Progenitor cell of endocrine pancreas (in vitro differentiated cells): ENCODE data around the gene GPN2. TPM values are rescaled to one million over a fixed set of nuclear protein-coding genes. Genes with fewer than 3 reads are reported as not detected.

Experiments used
- DNase-seq: peaks from one replicate; pipeline ENCODE4 v3.0.0; 2021; ENCODE audit warnings: low spot score; ENCODE audit not compliant: unreplicated experiment
- H3K27ac Mint-ChIP-seq: 2 replicates; pipeline ENCODE4 v1.8.0; 2021; ENCODE audit warnings: mild to moderate bottlenecking, moderate library complexity, mixed read lengths
- H3K27me3 Mint-ChIP-seq: 2 replicates; pipeline ENCODE4 v1.8.0; 2021; ENCODE audit warnings: mixed read lengths
- H3K36me3 Mint-ChIP-seq: 2 replicates; pipeline ENCODE4 v1.8.0; 2022; ENCODE audit warnings: mixed read lengths; ENCODE audit not compliant: insufficient read depth
- H3K4me1 Mint-ChIP-seq: 2 replicates; pipeline ENCODE4 v1.8.0; 2021; ENCODE audit warnings: low read depth, mixed read lengths
- H3K4me3 Mint-ChIP-seq: 2 replicates; pipeline ENCODE4 v1.8.0; 2021; ENCODE audit warnings: low read depth, mild to moderate bottlenecking, moderate library complexity, mixed read lengths
- H3K9me3 Mint-ChIP-seq: 2 replicates; pipeline ENCODE4 v1.8.0; 2021; ENCODE audit warnings: low read depth, mixed read lengths
- total RNA-seq: library from RNA; stranded (reverse); gene quantifications from 2 replicates; pipeline ENCODE4 v1.2.1, GENCODE V29; 2021
- TF ChIP-seq, protein P1 (sequence below): fragments of 200-600 bp; sonication (generic); IDR thresholded peaks from one replicate; pipeline ENCODE4 v1.5.0; 2021; ENCODE audit warnings: antibody characterized with exemption, mild to moderate bottlenecking; ENCODE audit not compliant: unreplicated experiment

The GPN2 gene
- total RNA-seq, 1 donor from 2014 or later: 37.4 TPM

DNA sequence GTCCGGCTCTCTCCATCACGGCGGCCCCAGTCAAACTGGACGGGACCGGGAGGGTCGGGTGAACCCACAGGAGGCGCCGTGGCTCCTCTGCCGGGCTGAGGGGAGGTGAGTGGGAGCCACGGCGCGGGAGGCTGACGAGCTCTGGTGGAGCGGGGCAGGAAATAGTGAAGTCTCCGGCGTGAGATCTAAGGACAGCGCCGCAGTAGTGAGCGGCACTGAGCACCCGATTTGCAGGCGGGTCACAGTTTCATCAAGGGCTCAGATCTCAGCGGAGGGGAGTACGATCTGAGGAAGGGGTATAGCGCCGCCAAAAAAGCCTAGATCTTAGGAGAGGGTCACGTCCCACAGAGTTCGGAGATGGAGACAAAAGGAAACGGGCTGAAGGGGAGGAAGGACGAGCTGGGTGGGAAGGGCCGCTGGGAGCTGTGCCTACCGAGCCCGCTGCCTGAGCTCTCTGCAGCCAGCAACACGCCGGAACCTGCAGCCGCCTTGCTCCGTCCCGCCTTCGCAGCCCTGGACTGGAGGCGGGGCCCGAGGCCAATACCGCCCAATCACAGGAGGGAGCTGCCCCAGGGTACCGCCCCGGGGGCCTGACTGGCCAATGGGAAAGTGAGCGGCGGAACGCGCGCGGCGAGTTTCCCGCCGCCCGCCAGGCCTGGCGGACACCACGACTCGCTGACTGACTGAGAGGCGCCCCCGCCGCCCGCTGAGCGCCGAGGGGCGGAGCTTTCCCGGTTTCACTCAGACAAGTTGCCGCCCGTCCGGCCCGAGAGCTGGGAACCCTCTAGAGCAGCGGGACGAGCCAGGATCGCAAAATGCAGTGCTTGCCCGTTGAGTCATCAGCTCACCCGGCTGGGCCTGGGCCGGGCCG, 25.2 kb downstream of the GPN2 start:
- Mint-ChIP-seq H3K4me1 (peaks cover 11% of the 10 kb centered on the region), H3K9me3 (no peaks in the 10 kb centered on the region), H3K4me3 (peak overlapping the region; percentile 83), H3K27ac (peak overlapping the region; percentile 97), H3K27me3 (peaks cover 7% of the 10 kb centered on the region), H3K36me3 (no peaks in the 10 kb centered on the region)
- TF ChIP-seq, protein P1, sequence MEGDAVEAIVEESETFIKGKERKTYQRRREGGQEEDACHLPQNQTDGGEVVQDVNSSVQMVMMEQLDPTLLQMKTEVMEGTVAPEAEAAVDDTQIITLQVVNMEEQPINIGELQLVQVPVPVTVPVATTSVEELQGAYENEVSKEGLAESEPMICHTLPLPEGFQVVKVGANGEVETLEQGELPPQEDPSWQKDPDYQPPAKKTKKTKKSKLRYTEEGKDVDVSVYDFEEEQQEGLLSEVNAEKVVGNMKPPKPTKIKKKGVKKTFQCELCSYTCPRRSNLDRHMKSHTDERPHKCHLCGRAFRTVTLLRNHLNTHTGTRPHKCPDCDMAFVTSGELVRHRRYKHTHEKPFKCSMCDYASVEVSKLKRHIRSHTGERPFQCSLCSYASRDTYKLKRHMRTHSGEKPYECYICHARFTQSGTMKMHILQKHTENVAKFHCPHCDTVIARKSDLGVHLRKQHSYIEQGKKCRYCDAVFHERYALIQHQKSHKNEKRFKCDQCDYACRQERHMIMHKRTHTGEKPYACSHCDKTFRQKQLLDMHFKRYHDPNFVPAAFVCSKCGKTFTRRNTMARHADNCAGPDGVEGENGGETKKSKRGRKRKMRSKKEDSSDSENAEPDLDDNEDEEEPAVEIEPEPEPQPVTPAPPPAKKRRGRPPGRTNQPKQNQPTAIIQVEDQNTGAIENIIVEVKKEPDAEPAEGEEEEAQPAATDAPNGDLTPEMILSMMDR: no peak
- DNase-seq: peak; percentile 94

DNA sequence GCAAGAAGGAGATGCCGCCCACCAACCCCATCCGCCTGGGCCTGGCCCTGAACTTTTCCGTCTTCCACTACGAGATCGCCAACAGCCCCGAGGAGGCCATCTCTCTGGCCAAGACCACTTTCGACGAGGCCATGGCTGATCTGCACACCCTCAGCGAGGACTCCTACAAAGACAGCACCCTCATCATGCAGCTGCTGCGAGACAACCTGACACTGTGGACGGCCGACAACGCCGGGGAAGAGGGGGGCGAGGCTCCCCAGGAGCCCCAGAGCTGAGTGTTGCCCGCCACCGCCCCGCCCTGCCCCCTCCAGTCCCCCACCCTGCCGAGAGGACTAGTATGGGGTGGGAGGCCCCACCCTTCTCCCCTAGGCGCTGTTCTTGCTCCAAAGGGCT, 26.4 kb downstream of the GPN2 start:
- Mint-ChIP-seq H3K36me3 (no peaks in the 10 kb centered on the region), H3K4me1 (peaks cover 11% of the 10 kb centered on the region), H3K9me3 (no peaks in the 10 kb centered on the region), H3K27me3 (peaks cover 7% of the 10 kb centered on the region), H3K4me3 (no peak overlapping the region), H3K27ac (no peak overlapping the region)
- no peak for DNase-seq
- TF ChIP-seq, protein P1: no peak

- TF ChIP-seq, protein P1: peak; percentile 37
- Mint-ChIP-seq H3K27me3 (peaks cover 7% of the 10 kb centered on the region), H3K4me3 (peak within 1 kb of the TSS; percentile 45), H3K4me1 (peaks cover 11% of the 10 kb centered on the region), H3K27ac (peak within 1 kb of the TSS; percentile 97), H3K36me3 (no peaks in the 10 kb centered on the region), H3K9me3 (no peaks in the 10 kb centered on the region)
- no peak for DNase-seq
These were observed 27.1 kb downstream of the GPN2 start, which contains the start of gene SFN for GRCh38 chr1:26862781-26863684. TSS of gene SFN (plus strand) at chr1:26863149. CDS start at chr1:26863213, 64 bp downstream.

DNA sequence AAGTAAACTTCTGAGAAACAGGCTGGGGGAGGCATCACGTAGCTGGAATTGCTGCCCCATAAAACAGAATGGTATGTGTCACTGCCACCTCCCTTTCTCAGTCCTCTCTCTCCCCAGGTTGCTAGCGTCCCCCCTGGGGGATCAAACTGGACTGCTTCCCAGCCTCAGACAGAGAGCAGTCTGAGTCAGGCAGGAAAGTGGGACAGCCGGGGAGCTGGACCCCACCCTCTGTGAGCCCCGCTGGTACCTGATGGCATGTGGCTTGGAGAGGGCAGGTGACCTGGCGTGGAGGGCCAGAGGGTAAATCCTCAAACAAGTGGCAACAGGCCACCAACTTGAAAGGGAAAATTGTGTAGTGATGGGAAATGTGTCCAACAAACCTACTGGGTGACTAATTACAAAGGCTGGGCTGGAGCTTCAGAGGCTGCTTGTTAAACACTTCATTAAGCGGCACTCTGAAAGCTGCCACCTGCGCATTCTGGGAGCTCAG, 28.1 kb downstream of the GPN2 start:
- Mint-ChIP-seq H3K4me3 (no peak overlapping the region), H3K27ac (peak overlapping the region; percentile 80)

More for the DNA sequence above, 28.1 kb downstream of the GPN2 start:
- Mint-ChIP-seq H3K27me3 (peaks cover 7% of the 10 kb centered on the region), H3K36me3 (no peaks in the 10 kb centered on the region), H3K4me1 (peaks cover 8% of the 10 kb centered on the region), H3K9me3 (no peaks in the 10 kb centered on the region)
- TF ChIP-seq, protein P1: no peak
- no peak for DNase-seq
